ENCODE results near the gene C3orf33. TPM values are rescaled to one million over a fixed set of nuclear protein-coding genes. Genes with fewer than 3 reads are reported as not detected.

C3orf33 gene
- polyA plus RNA-seq, 3 donors: 10.4 to 12.1 (median 12.0) TPM

- no peak for DNase-seq (ENCODE audit: low read depth in 3 of 3, low spot score in 2 of 3)
Measured at GRCh38 chr3:155790272-155790925, 15.7 kb downstream of the C3orf33 start.

DNA sequence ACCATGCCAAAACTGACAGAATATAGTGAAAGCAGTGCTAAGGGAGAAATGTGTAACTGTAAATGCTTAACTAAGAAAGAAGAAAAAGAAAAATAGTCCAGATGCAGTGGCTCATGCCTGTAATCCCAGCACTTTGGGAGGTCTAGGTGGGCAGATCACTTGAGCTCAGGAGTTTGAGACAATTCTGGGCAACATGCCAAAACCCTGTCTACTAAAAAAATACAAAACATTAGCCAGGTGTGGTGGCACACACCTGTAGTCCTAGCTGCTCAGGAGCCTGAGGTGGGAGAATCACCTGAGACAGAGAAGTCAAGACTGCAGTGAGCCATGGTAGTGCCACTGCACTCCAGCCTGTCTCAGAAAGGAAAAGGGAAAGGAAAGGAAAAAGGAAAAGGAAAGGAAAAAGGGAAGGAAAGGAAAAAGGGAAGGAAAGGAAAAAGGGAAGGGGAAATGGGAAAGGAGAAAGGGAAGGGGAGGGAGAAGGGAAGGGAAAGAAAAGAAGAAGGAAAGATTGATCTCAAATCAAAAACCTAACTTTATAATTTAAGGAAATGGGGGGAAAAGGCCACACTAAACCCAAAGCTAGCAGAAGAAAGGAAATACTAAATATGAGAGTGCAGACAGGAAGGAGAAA, 20.3 kb downstream of the C3orf33 start:
- DNase-seq (ENCODE audit: low read depth in 3 of 3, low spot score in 2 of 3): no peak

- no peak for DNase-seq (ENCODE audit: low read depth in 3 of 3, low spot score in 2 of 3)
Measured at GRCh38 chr3:155782390-155782953, 23.6 kb downstream of the C3orf33 start.

DNA sequence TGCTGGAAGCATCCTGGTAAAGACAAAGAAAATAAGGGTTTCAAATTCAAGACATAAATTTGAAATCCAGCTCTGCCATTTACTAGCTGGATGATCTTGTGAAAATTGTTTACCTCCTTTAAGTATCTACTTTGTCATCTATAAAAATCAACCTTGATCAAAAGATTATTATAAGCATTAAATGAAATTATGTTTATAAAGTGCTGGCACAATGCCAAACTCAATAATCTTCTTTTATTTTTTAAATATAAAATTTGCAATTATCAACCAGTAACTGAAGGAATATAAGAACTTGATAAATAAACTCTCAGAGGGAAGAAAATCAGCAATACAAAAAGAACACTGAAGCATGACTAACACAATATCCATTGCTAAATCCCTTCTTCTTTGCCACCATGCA, 25.8 kb downstream of the C3orf33 start:
- DNase-seq (ENCODE audit: low read depth in 3 of 3, low spot score in 2 of 3): no peak

- no peak for DNase-seq (ENCODE audit: low read depth in 3 of 3, low spot score in 2 of 3)
Measured at GRCh38 chr3:155778462-155778861, 27.6 kb downstream of the C3orf33 start.

- DNase-seq (ENCODE audit: low read depth in 3 of 3, low spot score in 2 of 3): no peak
Measured at GRCh38 chr3:155772801-155773200, 33.3 kb downstream of the C3orf33 start.

DNA sequence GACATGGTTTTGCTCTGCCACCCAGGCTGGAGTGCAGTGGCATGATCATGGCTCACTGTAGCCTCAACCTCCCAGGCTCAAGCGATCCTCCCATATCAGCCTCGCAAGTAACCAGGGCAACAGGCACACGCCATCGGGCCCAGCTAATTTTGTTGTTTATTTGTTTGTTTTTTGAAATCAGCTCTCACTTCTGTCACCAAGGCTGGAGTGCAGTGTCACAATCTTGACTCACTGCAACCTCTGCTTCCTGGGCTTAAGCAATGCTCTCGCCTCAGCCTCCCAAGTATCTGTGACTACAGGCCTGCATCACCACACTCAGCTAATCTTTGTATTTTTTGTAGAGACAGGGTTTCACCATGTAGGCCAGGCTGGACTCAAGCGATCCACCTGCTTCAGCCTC, 35.0 kb downstream of the C3orf33 start:
- DNase-seq (ENCODE audit: low read depth in 3 of 3, low spot score in 2 of 3): no peak

- DNase-seq (ENCODE audit: low read depth in 3 of 3, low spot score in 2 of 3): no peak
Measured at GRCh38 chr3:155766206-155766605, 39.9 kb downstream of the C3orf33 start.

DNA sequence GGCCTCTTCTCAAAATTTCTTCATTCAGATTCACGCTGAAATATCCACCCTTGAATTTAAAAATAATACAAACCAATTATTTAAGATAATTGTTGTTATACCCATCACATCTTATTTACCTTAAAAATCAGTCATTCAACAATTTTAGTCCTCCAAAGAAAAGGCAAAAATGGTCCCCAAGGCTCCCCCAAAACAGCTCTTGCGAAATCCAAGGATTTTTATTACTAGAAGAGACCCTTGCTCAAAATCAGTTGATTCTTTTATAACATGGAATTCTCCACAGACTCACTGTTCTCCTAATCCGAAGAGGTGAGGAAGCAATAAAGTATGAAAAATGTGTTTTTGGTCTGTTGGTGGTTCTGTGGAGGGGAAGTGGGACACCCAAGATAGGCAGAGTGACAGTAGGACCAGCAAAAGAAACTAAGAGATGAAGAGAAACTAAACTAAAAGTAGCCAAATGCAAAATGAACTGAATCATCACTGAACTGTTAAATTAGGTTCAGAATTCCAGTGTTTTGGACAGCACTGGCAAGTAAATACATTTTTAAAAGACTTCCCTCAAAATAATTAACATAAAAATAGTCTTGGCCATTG, 42.1 kb downstream of the C3orf33 start:
- DNase-seq (ENCODE audit: low read depth in 3 of 3, low spot score in 2 of 3): no peak

GRCh38 chr3:155760653-155761052, 45.4 kb downstream of the C3orf33 start:
- no peak for DNase-seq (ENCODE audit: low read depth in 3 of 3, low spot score in 2 of 3)

DNA sequence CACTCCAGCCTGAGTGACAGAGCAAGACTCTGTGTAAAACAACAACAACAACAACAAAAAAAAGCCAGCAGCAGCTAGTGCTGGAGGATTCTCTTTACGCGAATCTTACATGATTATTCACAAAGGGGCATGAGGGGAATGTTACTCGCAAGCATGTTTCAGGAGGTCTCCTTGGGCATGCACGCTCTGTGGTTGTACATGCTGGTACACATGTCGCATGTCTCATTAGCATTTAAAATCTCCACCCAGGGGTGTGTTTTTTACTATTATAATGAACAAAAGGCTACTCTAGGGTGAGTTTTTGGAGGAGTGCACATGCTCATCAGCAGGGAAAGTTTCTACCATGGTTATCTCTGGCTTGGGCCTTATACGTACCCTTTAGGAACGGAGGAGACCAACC, 48.5 kb downstream of the C3orf33 start:
- no peak for DNase-seq (ENCODE audit: low read depth in 3 of 3, low spot score in 2 of 3)

- no peak for DNase-seq (ENCODE audit: low read depth in 3 of 3, low spot score in 2 of 3)
Measured at GRCh38 chr3:155753038-155753639, 52.9 kb downstream of the C3orf33 start.

GRCh38 chr3:155748611-155749365, 57.3 kb downstream of the C3orf33 start:
- no peak for DNase-seq (ENCODE audit: low read depth in 3 of 3, low spot score in 2 of 3)

- DNase-seq (ENCODE audit: low read depth in 3 of 3, low spot score in 2 of 3): no peak
Measured at GRCh38 chr3:155747946-155748290, 58.2 kb downstream of the C3orf33 start.

- DNase-seq (ENCODE audit: low read depth in 3 of 3, low spot score in 2 of 3): no peak
Measured at GRCh38 chr3:155747286-155747945, 58.7 kb downstream of the C3orf33 start.

DNA sequence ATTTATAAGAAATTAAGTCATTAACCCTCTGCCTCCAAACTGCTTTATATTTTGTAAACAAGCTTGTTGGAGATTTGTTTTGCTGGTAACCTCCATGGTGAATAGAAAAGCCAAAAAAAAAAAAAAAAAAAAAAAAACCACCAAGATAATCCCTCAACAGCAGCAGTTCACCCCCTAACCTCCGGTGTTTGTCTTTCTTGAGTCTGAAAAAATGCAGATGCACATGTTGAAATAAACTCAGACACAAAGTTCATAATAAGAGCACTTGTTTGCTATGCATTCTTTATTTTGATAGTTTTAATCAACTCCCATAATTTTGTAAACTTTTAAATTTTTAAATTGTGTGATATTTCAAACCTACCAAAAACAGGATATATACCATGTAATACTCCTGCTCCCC, 59.4 kb downstream of the C3orf33 start:
- no peak for DNase-seq (ENCODE audit: low read depth in 3 of 3, low spot score in 2 of 3)

GRCh38 chr3:155745795-155746550, 60.1 kb downstream of the C3orf33 start:
- no peak for DNase-seq (ENCODE audit: low read depth in 3 of 3, low spot score in 2 of 3)

DNA sequence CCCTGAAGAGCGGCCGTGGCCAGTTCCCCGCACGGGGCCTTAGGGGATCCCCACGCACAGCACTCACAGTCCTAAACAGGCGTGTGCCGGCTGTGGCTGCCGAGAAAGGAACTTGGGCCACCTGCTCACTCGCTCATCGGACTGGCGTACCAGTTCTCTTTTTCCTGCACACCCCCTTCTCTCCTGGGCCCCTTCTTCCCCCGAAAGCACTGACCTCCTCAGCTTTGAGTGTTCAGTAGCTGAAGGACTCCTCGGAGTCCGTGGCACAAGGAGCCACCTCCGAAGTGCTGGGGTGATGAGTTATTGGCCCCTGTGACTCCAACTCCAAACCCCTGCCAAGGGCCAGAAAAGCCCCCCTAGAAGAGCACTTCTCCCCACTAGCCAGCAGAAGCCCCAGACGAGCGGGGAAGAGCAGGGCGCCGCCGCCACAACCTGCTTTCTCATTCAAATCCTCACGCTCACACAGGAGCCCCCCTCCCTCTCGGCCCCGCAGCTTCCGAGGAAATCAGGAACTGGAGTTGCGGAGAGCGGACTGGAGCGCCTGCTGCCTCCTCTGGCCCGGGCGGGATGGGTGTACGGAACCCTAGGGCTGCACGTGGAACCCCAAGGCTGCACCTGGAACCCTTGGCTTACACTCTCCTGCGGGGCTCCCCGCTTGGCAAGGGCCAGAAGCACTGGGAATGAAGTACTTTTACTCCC, 61.3 kb downstream of the C3orf33 start, which contains the start of gene PLCH1:
TSS of gene PLCH1 (minus strand) at position 446 of the 699 bp plus-strand sequence. CDS start 40,847 bp downstream, outside the sequence.
- no peak for DNase-seq (ENCODE audit: low read depth in 3 of 3, low spot score in 2 of 3)
